Right lobe of liver (tissue), 4 donors: ENCODE results near the gene METTL26.

Source experiments
- POLR2A ChIP-seq: fragments of 450-650 bp; IDR thresholded peaks from one replicate; pipeline ENCODE4 v1.6.1; 2017; ENCODE audit warnings: antibody characterized with exemption, mild to moderate bottlenecking
- TF ChIP-seq, protein P1 (sequence below), 4 donors: fragments of 200-600 bp in 3 of 4; fragments of 450-650 bp in 1 of 4; IDR thresholded peaks; one replicate each; pipeline versions ENCODE4 v1.5.1 to v1.8.0; 2016 to 2022; ENCODE audit warnings: antibody characterized with exemption in 4 of 4, mild to moderate bottlenecking in 2 of 4
- donor health status: DM: no; HTN: no; CAD: no.
- donor health status: DM: no; HTN: no; CAD: no.
- donor health status: DM: no; HTN: yes; CAD: no.

- TF ChIP-seq, protein P1, sequence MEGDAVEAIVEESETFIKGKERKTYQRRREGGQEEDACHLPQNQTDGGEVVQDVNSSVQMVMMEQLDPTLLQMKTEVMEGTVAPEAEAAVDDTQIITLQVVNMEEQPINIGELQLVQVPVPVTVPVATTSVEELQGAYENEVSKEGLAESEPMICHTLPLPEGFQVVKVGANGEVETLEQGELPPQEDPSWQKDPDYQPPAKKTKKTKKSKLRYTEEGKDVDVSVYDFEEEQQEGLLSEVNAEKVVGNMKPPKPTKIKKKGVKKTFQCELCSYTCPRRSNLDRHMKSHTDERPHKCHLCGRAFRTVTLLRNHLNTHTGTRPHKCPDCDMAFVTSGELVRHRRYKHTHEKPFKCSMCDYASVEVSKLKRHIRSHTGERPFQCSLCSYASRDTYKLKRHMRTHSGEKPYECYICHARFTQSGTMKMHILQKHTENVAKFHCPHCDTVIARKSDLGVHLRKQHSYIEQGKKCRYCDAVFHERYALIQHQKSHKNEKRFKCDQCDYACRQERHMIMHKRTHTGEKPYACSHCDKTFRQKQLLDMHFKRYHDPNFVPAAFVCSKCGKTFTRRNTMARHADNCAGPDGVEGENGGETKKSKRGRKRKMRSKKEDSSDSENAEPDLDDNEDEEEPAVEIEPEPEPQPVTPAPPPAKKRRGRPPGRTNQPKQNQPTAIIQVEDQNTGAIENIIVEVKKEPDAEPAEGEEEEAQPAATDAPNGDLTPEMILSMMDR (IDR thresholded peaks at IDR 0.05) = peak in 1 of 4 donors; percentile 3
- no peak for TF ChIP-seq POLR2A
Observed at GRCh38 chr16:635573-636205, 416 bp downstream of the METTL26 start.
